Measurements from ENCODE around the gene VPS18.

Gene VPS18

DNA sequence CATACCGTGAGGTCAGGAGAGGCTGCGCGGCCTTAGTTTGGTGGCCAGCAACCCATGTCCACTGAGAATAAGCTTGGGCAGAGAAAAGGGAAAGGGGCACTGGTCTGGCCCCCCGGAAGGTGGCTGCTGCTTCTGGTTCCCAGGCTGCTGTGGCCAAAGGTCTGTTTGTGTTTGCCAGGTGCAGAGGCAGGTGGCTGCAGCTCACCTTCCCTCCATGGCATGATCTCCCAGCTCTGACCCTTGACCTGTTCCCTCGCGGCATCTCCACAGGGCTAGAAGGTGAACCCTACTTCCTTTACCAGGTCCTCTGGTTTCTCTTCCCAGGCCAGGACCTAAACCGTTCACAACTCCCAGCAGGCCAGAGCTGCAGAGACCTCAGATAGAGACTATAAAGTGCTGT is 13.8 kb downstream of the VPS18 start:
- Histone ChIP-seq H3K27ac (no peak overlapping the region), H3K4me3 (ENCODE audit: low read depth, low read length) (no peak overlapping the region), H3K9me3 (ENCODE audit: severe bottlenecking) (no peaks in the 10 kb centered on the region), H3K36me3 (peaks cover 21% of the 10 kb centered on the region), H3K27me3 (ENCODE audit: insufficient read depth, low read depth, severe bottlenecking) (no peaks in the 10 kb centered on the region)
- DNase-seq, result no peak
- TF ChIP-seq, protein P1, sequence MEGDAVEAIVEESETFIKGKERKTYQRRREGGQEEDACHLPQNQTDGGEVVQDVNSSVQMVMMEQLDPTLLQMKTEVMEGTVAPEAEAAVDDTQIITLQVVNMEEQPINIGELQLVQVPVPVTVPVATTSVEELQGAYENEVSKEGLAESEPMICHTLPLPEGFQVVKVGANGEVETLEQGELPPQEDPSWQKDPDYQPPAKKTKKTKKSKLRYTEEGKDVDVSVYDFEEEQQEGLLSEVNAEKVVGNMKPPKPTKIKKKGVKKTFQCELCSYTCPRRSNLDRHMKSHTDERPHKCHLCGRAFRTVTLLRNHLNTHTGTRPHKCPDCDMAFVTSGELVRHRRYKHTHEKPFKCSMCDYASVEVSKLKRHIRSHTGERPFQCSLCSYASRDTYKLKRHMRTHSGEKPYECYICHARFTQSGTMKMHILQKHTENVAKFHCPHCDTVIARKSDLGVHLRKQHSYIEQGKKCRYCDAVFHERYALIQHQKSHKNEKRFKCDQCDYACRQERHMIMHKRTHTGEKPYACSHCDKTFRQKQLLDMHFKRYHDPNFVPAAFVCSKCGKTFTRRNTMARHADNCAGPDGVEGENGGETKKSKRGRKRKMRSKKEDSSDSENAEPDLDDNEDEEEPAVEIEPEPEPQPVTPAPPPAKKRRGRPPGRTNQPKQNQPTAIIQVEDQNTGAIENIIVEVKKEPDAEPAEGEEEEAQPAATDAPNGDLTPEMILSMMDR (IDR thresholded peaks at IDR 0.05; ENCODE audit: low read depth, low read length), result no peak

DNA sequence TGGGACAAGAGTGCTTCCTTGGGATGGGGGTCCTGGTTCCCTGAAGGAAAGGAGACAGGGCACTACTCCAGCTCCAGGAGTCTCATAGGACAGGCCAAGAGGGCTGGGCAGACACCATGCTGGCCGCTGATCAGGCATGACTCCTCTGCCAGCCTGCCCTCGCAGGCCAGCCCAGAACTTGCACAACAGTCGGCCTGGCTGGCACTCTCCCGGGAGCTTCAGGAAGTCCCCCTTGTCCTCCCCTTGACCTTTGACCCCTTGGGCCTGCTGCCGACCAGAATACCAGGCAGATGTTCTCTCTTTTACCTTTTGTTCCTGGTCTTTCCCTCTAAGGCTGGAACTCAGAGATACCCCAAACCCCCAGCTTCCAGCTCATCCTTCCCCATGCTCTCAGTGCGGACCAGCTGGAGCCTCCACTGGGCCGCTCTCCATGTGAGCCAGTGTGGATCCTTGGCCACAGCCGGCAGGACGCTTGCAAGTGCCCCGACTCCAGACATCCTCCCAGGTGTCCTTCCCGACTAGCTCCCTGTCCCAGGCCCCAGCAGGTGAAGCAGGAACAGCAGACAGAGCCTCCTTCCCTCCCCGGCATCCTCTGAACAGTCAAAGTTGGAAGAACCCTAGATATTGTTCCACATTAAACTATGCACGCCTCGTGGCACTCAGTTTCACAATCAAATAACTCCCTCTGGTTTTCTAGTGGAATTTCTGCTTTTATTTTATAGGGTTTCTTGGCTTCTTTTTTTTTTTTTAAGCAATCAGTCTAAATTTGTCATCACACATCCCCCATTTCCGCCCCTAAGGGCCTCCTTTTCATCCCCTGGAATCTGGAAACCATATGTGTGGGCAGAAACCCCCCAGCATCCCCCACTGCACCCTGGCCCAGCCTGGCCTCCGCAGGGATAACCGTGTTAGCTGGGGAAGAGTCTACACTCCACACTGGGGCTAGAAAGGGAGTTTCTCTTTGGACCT is 15.7 kb downstream of the VPS18 start:
- no peak for DNase-seq
- Histone ChIP-seq H3K9me3 (ENCODE audit: severe bottlenecking) (no peaks in the 10 kb centered on the region), H3K36me3 (peaks cover 2% of the 10 kb centered on the region), H3K4me3 (ENCODE audit: low read depth, low read length) (no peak overlapping the region), H3K27ac (peak overlapping the region; percentile 87), H3K27me3 (ENCODE audit: insufficient read depth, low read depth, severe bottlenecking) (no peaks in the 10 kb centered on the region)
- TF ChIP-seq, protein P1 (IDR thresholded peaks at IDR 0.05; ENCODE audit: low read depth, low read length), result no peak

DNA sequence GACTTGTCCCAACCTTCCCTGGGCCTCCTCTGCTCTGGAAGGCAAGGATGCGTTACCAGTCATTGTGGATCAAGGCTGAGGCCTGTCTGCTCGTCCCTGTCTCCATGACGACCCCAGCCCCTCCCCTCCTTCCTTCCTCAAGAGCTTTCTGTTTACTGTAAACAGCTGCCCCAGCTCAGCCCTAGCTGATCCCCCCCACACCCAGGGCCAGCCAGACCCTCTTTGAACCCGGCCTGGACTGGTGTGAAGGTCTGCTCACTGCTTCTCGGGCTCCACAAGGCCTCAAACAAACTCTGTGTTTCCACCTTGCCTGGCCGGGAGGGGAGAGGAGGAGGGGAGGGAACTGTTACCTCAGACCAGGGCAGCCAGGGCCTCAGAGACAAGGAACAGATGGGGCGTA is 16.9 kb downstream of the VPS18 start:
- no peaks in the 10 kb centered on the region for H3K27me3 ChIP-seq (ENCODE audit: insufficient read depth, low read depth, severe bottlenecking)
- no peaks in the 10 kb centered on the region for H3K36me3 ChIP-seq
- peak; percentile 90 for DNase-seq
- peak overlapping the region; percentile 87 for H3K27ac ChIP-seq
- H3K9me3 ChIP-seq (ENCODE audit: severe bottlenecking), result no peaks in the 10 kb centered on the region
- H3K4me3 ChIP-seq (ENCODE audit: low read depth, low read length), result no peak overlapping the region
- TF ChIP-seq, protein P1 (IDR thresholded peaks at IDR 0.05; ENCODE audit: low read depth, low read length), result no peak

DNA sequence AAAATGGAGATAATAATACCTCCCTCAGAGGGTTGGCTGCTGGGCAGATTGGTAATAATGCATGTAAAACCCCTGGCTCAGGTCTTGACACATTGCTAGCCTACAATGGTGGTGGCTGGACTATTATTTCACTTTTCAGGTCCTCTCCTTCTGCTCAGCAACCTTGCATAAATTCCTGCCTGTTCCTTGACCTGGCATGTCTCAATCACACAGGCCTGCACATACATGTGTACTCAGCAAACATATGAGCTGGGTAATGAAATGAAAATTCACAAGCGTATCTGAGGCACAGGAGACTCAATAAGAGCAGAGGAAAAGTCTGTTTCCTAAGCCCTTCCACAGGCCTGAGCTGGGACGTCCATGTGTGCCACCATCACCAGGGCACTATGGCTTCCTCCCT is 17.4 kb downstream of the VPS18 start:
- Histone ChIP-seq H3K36me3 (no peaks in the 10 kb centered on the region), H3K27ac (peak overlapping the region; percentile 87), H3K27me3 (ENCODE audit: insufficient read depth, low read depth, severe bottlenecking) (no peaks in the 10 kb centered on the region), H3K4me3 (ENCODE audit: low read depth, low read length) (no peak overlapping the region), H3K9me3 (ENCODE audit: severe bottlenecking) (no peaks in the 10 kb centered on the region)
- no peak for DNase-seq
- TF ChIP-seq, protein P1 (IDR thresholded peaks at IDR 0.05; ENCODE audit: low read depth, low read length), result no peak

DNA sequence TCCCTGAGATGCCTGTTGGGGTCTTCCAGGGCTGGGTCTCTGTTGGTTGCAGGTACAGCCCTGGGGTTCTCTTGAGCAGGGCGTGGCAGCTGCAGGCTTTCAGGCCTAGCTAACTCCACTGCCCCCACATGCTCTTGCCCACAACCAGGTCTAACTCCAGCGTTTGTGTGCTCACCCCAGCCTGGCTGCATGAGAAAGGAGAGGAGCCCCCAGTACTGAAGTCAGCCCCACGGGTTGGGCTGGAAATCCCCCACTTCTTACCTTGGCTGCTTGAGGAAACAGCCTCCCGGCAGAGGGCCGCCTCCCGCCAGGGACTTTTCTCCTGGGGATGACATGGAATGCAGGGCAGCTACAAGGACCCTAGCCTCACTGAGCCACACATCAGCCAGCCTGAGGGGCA is 18.2 kb downstream of the VPS18 start:
- Histone ChIP-seq H3K4me3 (ENCODE audit: low read depth, low read length) (no peak overlapping the region), H3K9me3 (ENCODE audit: severe bottlenecking) (no peaks in the 10 kb centered on the region), H3K36me3 (no peaks in the 10 kb centered on the region), H3K27ac (peak overlapping the region; percentile 87; the same call in 1 of the 2 replicates), H3K27me3 (ENCODE audit: insufficient read depth, low read depth, severe bottlenecking) (no peaks in the 10 kb centered on the region)
- DNase-seq, result no peak
- TF ChIP-seq, protein P1 (IDR thresholded peaks at IDR 0.05; ENCODE audit: low read depth, low read length), result no peak

Measured in WERI-Rb-1 (cell line).